Upper lobe of right lung (tissue), 1 donor: ENCODE data around the gene SLC35F4. TPM values are rescaled to one million over a fixed set of nuclear protein-coding genes. Genes with fewer than 3 reads are reported as not detected.

Source experiments
- ATAC-seq: fragments of 200-7000 bp; cut with Tn5 transposase; one replicate; pipeline ENCODE4 v1.9.1; 2020; ENCODE audit warnings: mild to moderate bottlenecking, moderate library complexity
- DNase-seq: peaks from one replicate; pipeline ENCODE4 v3.0.0-alpha.2; 2020
- H3K27ac ChIP-seq: fragments of 200-600 bp; one replicate; pipeline ENCODE4 v1.8.0; 2022
- H3K27me3 ChIP-seq: fragments of 200-600 bp; one replicate; pipeline ENCODE4 v1.8.0; 2022; ENCODE audit warnings: mild to moderate bottlenecking
- H3K36me3 ChIP-seq: fragments of 200-600 bp; one replicate; pipeline ENCODE4 v1.8.0; 2022
- H3K4me1 ChIP-seq: fragments of 200-600 bp; one replicate; pipeline ENCODE4 v1.8.0; 2022
- H3K4me3 ChIP-seq: fragments of 200-600 bp; one replicate; pipeline ENCODE4 v1.8.0; 2022; ENCODE audit warnings: mild to moderate bottlenecking
- H3K9me3 ChIP-seq: fragments of 200-600 bp; one replicate; pipeline ENCODE4 v1.8.0; 2022
- intact Hi-C: fragments of 100-400 bp; cut with DNase I; formaldehyde crosslinking; loops from one replicate; pipeline ENCODE4 v1.11.0; 2022
- total RNA-seq: library from RNA; stranded (reverse); fragmentation: NEBNext Ultra II Directional; extraction: Animal tissue kit (Norgen Biotek cat#: 25700); gene quantifications from one replicate; pipeline ENCODE4 v1.2.1, GENCODE V29; 2021
- TF ChIP-seq, protein P1 (sequence below): fragments of 200-600 bp; IDR thresholded peaks from one replicate; pipeline ENCODE4 v1.8.0; 2022; ENCODE audit warnings: antibody characterized with exemption
- donor health status: DM: no; HTN: yes; CAD: no; lungs with severe emphysema.

The SLC35F4 gene
- total RNA-seq, 1 donor from 2014 or later, result not detected

DNA sequence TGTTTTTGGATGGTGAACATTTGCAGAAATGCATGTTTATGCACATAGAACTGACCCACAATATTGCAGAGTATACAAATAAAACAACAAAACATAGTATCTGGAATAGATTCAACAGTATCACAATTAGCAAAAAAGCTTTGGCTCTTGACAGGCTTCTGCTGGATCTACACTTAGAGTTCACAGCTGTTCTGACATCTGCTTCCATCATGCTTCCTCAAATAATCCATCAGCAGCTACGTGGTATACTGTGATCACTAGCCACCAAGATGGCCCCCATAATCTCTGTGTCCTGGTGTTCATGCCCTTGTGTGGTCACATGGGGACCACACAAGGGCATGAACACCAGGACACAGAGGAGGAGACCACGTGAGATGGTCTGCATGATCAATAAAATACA, 205.7 kb downstream of the SLC35F4 start:
- no peak for DNase-seq
- no peaks in the 10 kb centered on the region for H3K9me3 ChIP-seq
- no peak overlapping the region for H3K4me3 ChIP-seq
- H3K27me3 ChIP-seq, result no peaks in the 10 kb centered on the region
- no peak overlapping the region for H3K27ac ChIP-seq
- TF ChIP-seq, protein P1, sequence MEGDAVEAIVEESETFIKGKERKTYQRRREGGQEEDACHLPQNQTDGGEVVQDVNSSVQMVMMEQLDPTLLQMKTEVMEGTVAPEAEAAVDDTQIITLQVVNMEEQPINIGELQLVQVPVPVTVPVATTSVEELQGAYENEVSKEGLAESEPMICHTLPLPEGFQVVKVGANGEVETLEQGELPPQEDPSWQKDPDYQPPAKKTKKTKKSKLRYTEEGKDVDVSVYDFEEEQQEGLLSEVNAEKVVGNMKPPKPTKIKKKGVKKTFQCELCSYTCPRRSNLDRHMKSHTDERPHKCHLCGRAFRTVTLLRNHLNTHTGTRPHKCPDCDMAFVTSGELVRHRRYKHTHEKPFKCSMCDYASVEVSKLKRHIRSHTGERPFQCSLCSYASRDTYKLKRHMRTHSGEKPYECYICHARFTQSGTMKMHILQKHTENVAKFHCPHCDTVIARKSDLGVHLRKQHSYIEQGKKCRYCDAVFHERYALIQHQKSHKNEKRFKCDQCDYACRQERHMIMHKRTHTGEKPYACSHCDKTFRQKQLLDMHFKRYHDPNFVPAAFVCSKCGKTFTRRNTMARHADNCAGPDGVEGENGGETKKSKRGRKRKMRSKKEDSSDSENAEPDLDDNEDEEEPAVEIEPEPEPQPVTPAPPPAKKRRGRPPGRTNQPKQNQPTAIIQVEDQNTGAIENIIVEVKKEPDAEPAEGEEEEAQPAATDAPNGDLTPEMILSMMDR, result no peak
- no peaks in the 10 kb centered on the region for H3K36me3 ChIP-seq
- no peaks in the 10 kb centered on the region for H3K4me1 ChIP-seq
- intact Hi-C loops, result no loop called here
- no peak for ATAC-seq

DNA sequence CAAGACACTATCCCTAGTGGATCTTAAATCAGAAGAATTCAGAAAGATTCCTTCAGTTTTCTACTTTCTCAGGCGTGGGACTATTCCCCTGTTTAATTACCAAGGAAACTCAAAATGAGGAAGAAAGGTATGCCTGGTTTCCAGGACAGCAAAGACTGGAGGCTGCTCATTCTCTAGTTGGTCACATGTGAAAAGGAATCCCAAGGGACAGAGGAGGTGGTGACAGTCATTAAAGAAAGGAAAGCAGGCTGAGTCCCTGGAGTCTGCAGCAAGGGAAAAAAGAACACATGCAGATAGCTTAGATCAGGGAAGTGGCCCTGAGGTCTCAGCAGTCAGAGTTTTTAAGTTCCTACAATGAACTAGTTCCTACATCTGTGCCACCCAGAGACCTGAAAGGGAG, 206.8 kb downstream of the SLC35F4 start:
- no peaks in the 10 kb centered on the region for H3K27me3 ChIP-seq
- DNase-seq (no peak), ATAC-seq (no peak)
- no peaks in the 10 kb centered on the region for H3K4me1 ChIP-seq
- H3K27ac ChIP-seq, result no peak overlapping the region
- intact Hi-C loops, result no loop called here
- no peak overlapping the region for H3K4me3 ChIP-seq
- no peaks in the 10 kb centered on the region for H3K36me3 ChIP-seq
- TF ChIP-seq, protein P1, result no peak
- H3K9me3 ChIP-seq, result no peaks in the 10 kb centered on the region

DNA sequence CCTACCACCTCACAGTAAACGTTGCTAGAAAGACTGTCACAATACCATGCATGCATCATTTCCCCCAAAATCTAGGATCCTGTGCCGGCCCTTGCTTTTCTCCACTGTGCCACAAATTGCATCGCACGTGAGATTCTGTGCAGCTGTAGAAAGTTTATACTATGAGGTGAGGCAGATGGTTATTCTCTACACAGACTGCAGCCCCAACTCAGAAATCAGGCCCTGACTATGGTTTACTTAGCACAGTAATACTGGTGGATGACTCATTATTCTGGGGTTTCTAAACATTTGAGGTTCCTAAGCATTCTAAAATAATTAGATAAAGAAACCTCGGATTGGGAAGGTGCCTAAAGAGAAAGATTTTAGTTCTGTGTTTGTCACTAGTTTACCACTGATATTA, 208.4 kb downstream of the SLC35F4 start:
- H3K9me3 ChIP-seq, result no peaks in the 10 kb centered on the region
- DNase-seq (no peak), ATAC-seq (no peak)
- TF ChIP-seq, protein P1, result no peak
- no peaks in the 10 kb centered on the region for H3K4me1 ChIP-seq
- no peaks in the 10 kb centered on the region for H3K27me3 ChIP-seq
- H3K27ac ChIP-seq, result no peak overlapping the region
- intact Hi-C loops, result no loop called here
- H3K36me3 ChIP-seq, result no peaks in the 10 kb centered on the region
- no peak overlapping the region for H3K4me3 ChIP-seq

DNA sequence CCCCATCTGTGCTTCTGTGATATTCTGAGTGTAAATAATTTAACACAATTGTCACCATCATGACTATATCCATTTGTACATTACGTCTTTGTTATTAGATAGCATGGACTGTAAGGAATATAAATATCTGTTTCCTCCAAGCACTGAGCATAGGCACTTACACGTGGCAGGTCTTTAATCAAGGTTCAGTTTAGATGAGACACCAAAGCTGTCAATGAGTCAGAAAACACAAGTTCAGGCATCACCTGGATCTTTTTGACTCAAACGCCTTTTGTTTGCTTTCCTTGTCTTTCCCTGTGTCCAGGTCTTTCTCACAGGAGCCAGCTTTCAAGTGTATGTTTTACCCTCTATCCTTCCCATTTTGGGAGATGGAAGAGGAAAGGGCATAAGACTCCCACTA, 209.0 kb downstream of the SLC35F4 start:
- TF ChIP-seq, protein P1, result no peak
- Histone ChIP-seq H3K27ac (no peak overlapping the region), H3K27me3 (no peaks in the 10 kb centered on the region), H3K9me3 (no peaks in the 10 kb centered on the region), H3K4me3 (no peak overlapping the region), H3K36me3 (no peaks in the 10 kb centered on the region), H3K4me1 (no peaks in the 10 kb centered on the region)
- intact Hi-C loops, result no loop called here
- ATAC-seq (no peak), DNase-seq (no peak)

DNA sequence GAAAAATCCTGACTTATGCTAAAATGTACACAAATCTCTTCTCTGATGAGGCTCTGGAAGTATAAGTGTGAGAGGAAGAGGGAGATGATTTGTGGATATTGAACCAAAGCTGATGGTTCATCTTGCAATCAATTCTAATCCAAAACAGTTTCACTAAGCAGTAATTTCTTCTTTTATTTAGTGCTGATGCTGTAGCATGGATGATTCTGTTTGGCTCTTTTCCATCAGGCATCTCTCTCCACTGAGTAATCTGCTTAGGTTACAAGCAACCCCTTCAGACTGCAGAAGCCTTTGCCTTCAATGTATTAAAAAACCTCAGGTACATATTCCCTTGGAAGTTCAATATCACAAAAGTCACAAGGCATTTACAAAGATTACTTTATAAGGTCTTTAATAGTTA, 213.1 kb downstream of the SLC35F4 start:
- no peaks in the 10 kb centered on the region for H3K4me1 ChIP-seq
- no peak overlapping the region for H3K4me3 ChIP-seq
- H3K36me3 ChIP-seq, result no peaks in the 10 kb centered on the region
- TF ChIP-seq, protein P1, result no peak
- ATAC-seq, result no peak
- no peaks in the 10 kb centered on the region for H3K9me3 ChIP-seq
- intact Hi-C loops, result no loop called here
- no peak overlapping the region for H3K27ac ChIP-seq
- H3K27me3 ChIP-seq, result no peaks in the 10 kb centered on the region
- no peak for DNase-seq

DNA sequence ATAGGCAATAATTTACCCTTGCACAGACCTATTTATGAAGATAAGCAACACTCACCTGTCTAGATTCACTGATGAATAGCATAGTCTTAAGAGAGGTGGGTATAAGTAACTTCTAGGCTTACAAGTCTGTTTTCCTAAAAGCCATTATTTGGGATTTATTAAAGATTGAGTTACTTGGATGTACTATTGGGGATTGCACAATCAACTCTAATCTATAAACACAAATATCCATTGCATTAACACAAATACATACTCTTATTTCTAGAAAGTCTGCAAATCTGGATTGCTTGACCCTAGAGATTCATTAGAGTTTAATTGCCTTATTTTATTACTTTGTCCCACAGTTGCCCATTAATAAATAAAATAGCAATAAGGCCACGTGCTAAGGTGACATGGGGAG, 224.1 kb downstream of the SLC35F4 start:
- Histone ChIP-seq H3K27me3 (no peaks in the 10 kb centered on the region), H3K36me3 (no peaks in the 10 kb centered on the region), H3K4me3 (no peak overlapping the region), H3K9me3 (no peaks in the 10 kb centered on the region), H3K4me1 (no peaks in the 10 kb centered on the region), H3K27ac (no peak overlapping the region)
- DNase-seq (no peak), ATAC-seq (no peak)
- TF ChIP-seq, protein P1, result no peak
- intact Hi-C loops, result no loop called here
